Stimulated activated CD4-positive, alpha-beta T cell treated with anti-CD3 and anti-CD28 coated beads, TNF-alpha, amount 100 ng/mL, for 1 hour (primary cell): ENCODE data around the gene SMC5.

ENCODE experiments used
- DNase-seq, 3 donors: peaks; one replicate each; pipeline ENCODE4 v3.0.0-alpha.2; 2020; ENCODE audit warnings: low read depth in 3 of 3, low spot score in 1 of 3

SMC5 gene

DNA sequence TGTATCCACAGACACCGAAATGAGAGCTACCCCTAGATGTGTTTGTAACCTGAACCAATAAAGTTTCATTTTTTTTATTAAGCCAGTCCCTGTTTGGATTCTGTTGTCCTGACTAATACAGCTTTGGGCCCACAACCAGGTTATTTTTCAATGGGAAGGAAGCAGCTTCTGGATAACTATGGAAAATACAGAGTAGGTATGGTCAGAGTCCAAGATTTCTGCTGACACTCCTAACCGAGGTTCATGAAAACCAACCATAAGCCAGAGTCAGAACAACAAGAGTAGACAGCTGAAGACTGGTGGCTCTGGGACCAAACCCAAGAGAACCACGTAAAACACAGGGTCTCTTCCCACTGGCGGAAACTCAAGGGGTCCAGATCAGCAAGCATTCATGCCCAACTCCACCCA is 144.8 kb downstream of the SMC5 start:
- DNase-seq: no peak

- no peak for DNase-seq
These were observed 145.5 kb downstream of the SMC5 start for GRCh38 chr9:70404261-70404660.
